NCI-H69 (cell line): ENCODE data around the gene NR3C2.
A peak's percentile ranks its signal among the peaks of the same experiment; 100 is the strongest.

Experiments
- DNase-seq: peaks from one replicate; lab custom pipeline; 2025; lab: John Stamatoyannopoulos, UW

NR3C2 gene

GRCh38 chr4:148263127-148263526, 179.1 kb downstream of the NR3C2 start:
- no peak for DNase-seq

DNA sequence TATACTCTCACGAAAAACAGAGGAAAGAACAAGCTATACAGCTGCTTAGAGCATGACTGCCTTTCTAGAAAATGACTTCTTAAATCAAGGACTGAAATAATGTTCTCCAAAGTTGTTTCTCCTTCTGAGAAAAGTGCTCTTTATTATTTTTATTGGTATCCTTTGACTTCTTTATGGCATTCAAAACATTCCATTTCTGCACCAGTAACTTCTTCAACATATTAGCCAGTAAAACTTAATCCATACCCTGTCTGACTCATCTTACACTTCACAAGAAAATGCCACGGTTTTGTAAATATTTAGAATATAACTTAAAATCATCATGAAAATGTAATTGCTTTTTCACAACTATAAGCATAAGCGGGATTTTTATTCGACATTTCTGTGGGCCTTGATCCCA, 180.4 kb downstream of the NR3C2 start:
- no peak for DNase-seq

DNA sequence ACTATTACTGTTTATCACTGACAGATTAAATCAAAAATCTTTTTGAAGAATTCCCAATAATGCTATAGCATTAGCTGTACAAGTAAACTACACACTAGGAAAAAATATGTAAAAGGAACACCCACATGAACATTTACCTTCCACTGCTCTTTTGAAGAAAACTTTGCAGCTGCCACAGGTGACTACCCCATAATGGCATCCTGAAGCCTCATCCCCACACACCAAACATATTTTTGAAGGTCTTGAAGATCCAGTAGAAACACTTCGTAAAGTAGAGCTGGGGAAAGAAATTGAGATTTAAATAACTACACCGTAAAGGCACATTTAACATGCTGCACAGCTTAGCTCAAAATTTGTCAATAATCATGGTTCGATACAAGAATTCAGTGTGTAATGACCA, 182.4 kb downstream of the NR3C2 start:
- no peak for DNase-seq

DNA sequence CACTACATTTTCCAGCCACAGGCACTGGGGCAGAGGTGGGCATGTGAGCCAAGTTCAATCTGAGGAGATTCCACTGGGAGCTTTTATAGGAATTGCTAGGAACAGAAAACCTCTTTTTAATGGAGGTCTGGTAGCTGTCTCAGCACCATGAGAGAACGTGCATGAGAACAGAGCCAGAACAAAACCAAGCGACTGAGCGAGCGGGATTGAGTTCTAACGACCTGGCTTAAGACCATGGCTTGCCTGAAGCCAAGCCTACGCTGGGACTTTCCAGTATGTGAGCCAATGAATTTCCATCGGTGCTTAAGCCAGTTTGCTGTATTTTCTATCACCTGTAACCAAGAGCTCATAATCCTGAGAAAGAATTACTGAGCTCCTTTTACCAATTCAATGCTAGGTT, 183.7 kb downstream of the NR3C2 start:
- DNase-seq: no peak

GRCh38 chr4:148255344-148255720, 186.9 kb downstream of the NR3C2 start:
- no peak for DNase-seq

DNA sequence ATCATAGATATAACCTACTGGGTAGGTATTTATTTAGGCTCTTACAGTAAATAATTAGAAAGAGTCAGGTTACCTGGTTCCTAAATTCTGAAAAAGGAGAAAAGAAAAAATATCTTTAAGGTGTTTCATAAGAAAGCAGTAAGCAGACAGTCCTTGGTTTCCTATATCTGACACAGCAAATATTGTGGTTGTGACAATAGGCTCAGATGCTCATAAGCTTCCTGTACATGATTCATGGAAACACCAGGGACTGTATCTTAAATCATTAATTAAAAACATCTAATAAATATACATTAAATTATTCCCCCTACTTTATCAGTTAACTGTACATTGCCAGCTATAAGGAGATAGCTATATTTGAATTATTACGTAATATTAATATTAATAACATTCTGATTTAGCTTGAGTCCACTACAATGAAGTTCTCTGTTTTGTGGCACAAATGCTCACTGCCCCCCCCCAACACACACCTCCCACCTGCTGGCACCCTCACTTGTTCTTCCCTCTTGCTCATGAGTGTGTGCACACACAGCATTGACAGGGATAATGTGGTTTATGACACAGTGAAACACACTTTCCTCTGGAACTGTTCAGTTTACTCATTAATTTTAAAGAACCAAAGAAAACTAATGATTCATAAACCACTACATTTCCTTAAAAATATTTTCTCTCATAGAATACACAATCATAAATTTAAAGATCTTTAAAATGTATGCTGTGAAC, 187.4 kb downstream of the NR3C2 start:
- DNase-seq: no peak

- no peak for DNase-seq
Observed at GRCh38 chr4:148253768-148254167, 188.4 kb downstream of the NR3C2 start.

GRCh38 chr4:148248824-148249223, 193.4 kb downstream of the NR3C2 start:
- no peak for DNase-seq

- DNase-seq: no peak
Observed at GRCh38 chr4:148245015-148245414, 197.2 kb downstream of the NR3C2 start.

GRCh38 chr4:148243837-148244236, 198.4 kb downstream of the NR3C2 start:
- peak; percentile 71 for DNase-seq

GRCh38 chr4:148240241-148240640, 202.0 kb downstream of the NR3C2 start:
- DNase-seq: no peak

GRCh38 chr4:148239494-148239985, 202.7 kb downstream of the NR3C2 start:
- DNase-seq: peak; percentile 10

DNA sequence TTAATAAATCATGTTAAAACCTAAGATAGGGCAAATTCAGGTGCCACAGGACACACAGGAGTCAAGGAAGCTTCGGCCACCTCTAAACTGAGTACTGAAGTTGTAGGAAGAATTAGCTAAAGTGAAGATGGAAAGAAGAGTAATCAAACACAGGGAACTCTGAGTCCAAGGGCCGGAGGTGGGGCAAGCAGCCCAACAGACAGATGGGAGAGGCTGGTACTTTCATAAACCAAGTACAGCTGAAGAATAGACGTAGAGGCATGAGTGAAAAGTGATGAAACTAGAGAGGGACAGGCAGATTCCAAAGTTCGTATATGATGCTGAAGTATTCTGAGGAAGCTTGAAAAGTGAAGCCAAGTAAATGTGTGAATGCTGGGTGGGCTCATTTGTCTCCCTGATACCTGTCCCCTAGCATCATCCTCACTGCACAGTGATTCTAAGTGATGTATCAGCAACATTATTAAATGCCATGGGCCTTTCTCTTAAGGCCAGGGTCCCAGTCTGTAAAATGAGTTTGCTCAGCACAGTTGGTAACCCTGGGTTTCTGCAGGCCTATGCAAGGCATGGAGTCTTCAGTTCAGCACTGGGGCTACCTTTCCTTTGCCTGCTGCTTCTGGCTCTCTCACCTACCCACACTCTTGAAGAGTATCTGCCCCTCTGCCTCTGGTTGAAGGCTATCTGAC, 203.3 kb downstream of the NR3C2 start:
- DNase-seq: no peak

DNA sequence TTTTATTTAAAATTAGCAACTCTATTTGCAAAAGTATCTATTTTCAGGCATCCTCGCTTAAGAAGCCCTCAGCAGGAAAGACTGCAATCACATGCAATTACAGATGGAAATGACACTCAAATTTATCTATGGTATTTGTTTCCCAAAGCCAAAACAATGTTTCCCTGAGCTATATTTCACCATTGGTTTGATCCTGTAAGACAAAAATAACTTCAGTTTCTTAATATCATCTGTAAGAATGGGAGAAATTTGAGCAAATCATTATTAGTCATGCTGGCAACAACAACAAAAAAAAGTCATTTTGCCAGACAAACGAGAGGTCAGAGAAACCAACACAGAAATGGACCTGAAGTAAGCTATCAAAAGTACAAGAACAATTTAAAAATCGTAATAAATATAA, 204.1 kb downstream of the NR3C2 start:
- DNase-seq: no peak

DNA sequence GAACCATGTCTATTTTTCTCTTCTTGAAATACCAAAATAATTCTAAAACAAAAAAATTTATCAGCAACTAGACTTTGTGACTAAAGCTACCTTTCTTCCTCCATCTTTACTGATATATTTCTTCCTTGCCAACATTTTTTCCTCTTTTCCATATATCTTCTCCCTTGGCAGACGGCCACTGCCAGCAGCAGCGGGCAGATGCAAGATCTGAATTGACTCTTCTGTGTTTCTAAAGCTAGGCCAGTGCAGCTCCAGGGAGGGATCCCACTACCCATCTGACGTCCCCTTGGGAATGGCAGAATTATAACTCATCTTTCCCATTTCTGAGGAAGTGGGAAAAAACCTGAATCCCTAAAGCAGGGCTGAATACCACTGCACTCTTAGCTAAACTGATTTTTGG, 206.4 kb downstream of the NR3C2 start:
- DNase-seq: no peak

DNA sequence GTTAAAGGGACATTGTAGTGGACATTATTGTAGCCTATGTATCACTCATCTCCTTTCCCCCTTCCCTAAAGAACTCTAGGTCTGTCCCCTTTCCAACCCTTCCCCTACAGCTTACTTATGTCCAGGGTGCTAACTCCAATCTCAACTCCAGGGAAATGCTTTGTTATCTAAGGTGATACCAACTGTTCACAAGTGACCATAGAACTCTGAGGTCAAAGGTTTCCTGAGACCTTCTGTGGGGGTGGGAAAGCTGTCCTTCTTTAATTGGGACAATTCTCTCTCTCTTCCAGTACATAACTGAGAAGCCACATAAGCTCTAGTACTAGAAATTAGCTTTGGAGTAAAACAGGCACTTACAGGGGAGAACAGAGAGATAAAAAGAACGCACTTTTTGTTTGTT, 212.4 kb downstream of the NR3C2 start:
- no peak for DNase-seq

DNA sequence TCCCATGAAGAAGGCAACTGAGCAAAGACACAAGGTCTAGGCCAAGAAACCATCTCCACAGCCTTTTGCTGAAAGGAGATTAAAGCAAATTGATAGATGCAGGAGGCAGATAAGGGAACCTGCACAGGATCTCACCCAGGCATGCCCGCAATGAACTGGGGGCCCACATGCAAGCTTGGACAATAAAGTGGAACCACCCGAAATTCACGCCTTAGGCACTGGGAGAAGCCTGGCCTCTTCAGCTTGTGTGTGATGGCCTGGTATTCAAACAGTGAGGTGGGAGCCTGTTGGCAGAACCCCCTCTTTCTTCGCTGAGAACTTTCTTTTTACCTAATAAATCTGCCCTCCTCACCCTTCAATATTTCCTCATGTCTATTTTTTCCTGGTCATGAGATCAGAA, 213.2 kb downstream of the NR3C2 start:
- no peak for DNase-seq

GRCh38 chr4:148227147-148227546, 215.1 kb downstream of the NR3C2 start:
- no peak for DNase-seq

GRCh38 chr4:148226341-148226740, 215.9 kb downstream of the NR3C2 start:
- no peak for DNase-seq

- DNase-seq: no peak
Observed at GRCh38 chr4:148225639-148226038, 216.6 kb downstream of the NR3C2 start.

DNA sequence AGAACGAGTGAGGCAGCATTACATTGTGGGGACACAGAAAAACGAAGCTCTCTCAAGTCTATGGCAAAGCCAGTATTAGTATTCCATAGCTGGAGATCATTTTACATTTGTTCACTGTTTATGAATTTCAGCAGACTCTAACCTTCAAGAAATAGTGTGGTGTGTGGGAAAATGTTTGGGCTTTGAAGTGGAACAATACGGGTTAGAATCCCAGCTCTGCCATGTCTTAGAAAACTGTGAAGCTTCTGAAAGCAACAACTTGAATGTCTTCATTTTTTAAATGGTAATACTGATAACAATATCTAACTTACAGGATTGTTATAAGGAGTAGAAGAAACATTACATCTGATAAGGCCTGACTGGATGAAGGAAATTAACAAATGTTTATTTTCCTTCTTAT, 217.7 kb downstream of the NR3C2 start:
- DNase-seq: no peak

DNA sequence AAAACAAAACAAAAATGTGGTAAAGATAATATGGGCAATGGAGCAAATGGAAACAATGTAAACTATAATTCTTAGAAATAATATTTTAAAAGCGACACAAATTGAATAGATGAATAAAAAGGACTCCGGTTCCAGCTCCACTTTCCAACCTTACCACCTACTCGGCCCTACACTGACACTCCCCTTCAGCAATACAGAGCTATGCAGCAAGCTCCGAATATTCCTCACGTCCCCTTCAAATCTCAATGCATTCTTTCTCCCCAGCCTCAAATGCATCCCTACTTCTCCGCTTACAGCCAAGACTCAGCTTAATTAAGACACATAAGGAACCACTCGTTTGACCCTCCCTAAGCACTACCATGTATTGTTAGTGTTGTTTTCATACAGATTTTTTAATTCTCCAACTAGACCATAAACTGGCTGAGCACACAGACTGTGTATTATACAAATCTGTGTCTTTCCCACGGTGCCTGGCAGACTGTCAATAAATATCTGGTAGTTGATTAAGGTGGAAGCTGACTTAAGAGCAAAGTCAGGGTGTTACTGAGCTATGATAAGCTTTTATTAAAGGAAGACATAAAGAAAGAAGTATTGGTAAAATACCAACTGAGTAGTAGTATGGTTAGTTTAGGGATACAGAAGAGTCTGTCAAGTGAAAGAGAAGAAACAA, 219.1 kb downstream of the NR3C2 start:
- no peak for DNase-seq
